Measurements from ENCODE around the gene S100A4. TPM values are rescaled to one million over a fixed set of nuclear protein-coding genes. Genes with fewer than 3 reads are reported as not detected.

The S100A4 gene
- total RNA-seq, 1 experiment from 2014 or later: 22.7 TPM

DNA sequence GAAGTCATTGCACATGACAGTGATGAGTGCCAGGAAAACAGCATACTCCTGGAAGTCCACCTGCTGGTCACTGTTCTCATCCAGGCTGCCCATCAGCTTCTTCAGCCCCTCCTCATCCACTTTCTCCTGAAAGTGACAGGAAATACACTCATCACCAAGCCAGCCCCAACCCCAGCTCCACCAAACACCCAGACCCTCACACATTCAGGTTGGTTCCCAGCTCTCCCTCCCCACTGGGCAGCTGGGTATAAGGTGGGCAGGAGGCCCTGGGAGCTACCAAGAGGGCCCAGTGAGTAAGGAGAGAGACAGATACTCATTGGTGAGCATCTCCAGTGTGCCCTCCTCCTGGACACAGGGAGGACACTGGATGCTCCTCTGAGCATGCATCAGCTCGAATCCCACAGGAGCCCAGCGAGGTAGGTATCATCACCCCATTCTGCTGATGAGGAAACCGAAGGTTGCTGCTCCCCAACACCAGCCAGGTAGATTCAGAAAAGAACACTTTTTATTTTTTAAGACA, 15.9 kb upstream of the S100A4 start:
- Mint-ChIP-seq H3K4me1 (peaks cover 9% of the 10 kb centered on the region), H3K36me3 (no peaks in the 10 kb centered on the region), H3K27ac (no peak overlapping the region), H3K27me3 (ENCODE audit: low read depth) (no peaks in the 10 kb centered on the region; the same call in 1 of the 2 replicates), H3K4me3 (no peak overlapping the region), H3K9me3 (no peaks in the 10 kb centered on the region)
- DNase-seq (ENCODE audit: low spot score) (no peak), ATAC-seq (no peak)
- TF ChIP-seq ZNF263 (CRISPR knock-in tag; IDR thresholded peaks at IDR 0.05; ENCODE audit: low read depth): no peak
- TF ChIP-seq ZNF138 (CRISPR knock-in tag; conservative IDR thresholded peaks at IDR 0.05): no peak
- TF ChIP-seq CBFB (CRISPR knock-in tag; IDR thresholded peaks at IDR 0.05; ENCODE audit: low read depth): no peak
- TF ChIP-seq STAT6 (CRISPR knock-in tag; conservative IDR thresholded peaks at IDR 0.05; ENCODE audit: low read depth): no peak
- no peak for TF ChIP-seq ARID4B (CRISPR knock-in tag; IDR thresholded peaks at IDR 0.05; ENCODE audit: borderline replicate concordance)
- TF ChIP-seq TEAD4 (CRISPR knock-in tag; IDR thresholded peaks at IDR 0.05): no peak
- TF ChIP-seq SP1 (CRISPR knock-in tag; conservative IDR thresholded peaks at IDR 0.05): no peak
- TF ChIP-seq, protein P1, sequence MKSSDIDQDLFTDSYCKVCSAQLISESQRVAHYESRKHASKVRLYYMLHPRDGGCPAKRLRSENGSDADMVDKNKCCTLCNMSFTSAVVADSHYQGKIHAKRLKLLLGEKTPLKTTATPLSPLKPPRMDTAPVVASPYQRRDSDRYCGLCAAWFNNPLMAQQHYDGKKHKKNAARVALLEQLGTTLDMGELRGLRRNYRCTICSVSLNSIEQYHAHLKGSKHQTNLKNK (CRISPR knock-in tag; IDR thresholded peaks at IDR 0.05): no peak
- TF ChIP-seq JUN (CRISPR knock-in tag; IDR thresholded peaks at IDR 0.05): no peak
- ChIA-PET POLR2A (no interaction called here), CTCF (interaction anchor here (0.7 to 3.9 kb wide), 8 partner anchors 9 to 208 kb away, joined by 3 to 28 read pairs (median 6); partner anchors contain the start of genes S100A1, S100A13 and S100A6)

GRCh38 chr1:153560771-153561465, 15.3 kb upstream of the S100A4 start:
- H3K27ac Mint-ChIP-seq: no peak overlapping the region
- H3K4me3 Mint-ChIP-seq: no peak overlapping the region
- H3K27me3 Mint-ChIP-seq (ENCODE audit: low read depth): no peaks in the 10 kb centered on the region; the same call in 1 of the 2 replicates
- ChIA-PET POLR2A (no interaction called here), CTCF (interaction anchor here (0.7 to 3.9 kb wide), 10 partner anchors 9 to 207 kb away, joined by 3 to 28 read pairs (median 5); partner anchors contain the start of genes S100A1, S100A13 and S100A6)
- peaks cover 5% of the 10 kb centered on the region for H3K4me1 Mint-ChIP-seq
- DNase-seq (ENCODE audit: low spot score) (no peak), ATAC-seq (no peak)
- H3K9me3 Mint-ChIP-seq: no peaks in the 10 kb centered on the region
- no peaks in the 10 kb centered on the region for H3K36me3 Mint-ChIP-seq
- TF ChIP-seq SOX15 (CRISPR knock-in tag; IDR thresholded peaks at IDR 0.05): no peak
- TF ChIP-seq, protein P2, sequence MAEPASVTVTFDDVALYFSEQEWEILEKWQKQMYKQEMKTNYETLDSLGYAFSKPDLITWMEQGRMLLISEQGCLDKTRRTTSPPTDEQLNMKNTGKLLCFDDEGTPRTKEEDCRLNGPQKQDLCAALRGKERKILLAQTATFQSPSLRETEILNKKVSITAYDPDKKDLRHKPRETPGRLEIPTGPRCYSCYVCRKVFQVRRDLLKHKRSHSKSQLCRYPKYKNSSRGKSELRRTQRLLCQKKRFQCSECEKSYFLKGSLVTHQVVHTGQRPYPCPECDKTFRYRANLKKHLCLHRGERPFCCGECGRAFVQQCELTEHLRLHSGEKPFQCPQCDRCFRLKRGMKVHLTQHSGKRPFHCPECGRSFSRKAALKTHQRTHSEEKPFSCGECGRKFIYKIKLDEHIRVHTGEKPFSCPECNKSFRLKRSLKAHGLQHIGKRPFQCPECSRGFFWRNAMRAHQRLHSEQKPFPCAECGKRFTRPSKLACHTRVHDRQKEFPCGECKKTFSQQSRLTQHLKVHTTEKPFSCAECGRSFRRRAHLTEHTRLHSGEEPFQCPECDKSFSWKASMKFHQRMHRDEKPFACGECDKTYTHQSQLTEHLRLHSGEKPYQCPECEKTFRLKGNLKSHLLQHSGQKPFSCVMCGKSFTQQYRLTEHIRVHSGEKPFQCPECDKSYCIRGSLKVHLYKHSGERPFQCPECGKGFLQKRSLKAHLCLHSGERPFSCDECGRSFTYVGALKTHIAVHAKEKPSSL (CRISPR knock-in tag; conservative IDR thresholded peaks at IDR 0.05): no peak
- TF ChIP-seq MYBL2 (CRISPR knock-in tag; IDR thresholded peaks at IDR 0.05): no peak
- TF ChIP-seq E2F1 (CRISPR knock-in tag; IDR thresholded peaks at IDR 0.05): no peak
- TF ChIP-seq, protein P3, sequence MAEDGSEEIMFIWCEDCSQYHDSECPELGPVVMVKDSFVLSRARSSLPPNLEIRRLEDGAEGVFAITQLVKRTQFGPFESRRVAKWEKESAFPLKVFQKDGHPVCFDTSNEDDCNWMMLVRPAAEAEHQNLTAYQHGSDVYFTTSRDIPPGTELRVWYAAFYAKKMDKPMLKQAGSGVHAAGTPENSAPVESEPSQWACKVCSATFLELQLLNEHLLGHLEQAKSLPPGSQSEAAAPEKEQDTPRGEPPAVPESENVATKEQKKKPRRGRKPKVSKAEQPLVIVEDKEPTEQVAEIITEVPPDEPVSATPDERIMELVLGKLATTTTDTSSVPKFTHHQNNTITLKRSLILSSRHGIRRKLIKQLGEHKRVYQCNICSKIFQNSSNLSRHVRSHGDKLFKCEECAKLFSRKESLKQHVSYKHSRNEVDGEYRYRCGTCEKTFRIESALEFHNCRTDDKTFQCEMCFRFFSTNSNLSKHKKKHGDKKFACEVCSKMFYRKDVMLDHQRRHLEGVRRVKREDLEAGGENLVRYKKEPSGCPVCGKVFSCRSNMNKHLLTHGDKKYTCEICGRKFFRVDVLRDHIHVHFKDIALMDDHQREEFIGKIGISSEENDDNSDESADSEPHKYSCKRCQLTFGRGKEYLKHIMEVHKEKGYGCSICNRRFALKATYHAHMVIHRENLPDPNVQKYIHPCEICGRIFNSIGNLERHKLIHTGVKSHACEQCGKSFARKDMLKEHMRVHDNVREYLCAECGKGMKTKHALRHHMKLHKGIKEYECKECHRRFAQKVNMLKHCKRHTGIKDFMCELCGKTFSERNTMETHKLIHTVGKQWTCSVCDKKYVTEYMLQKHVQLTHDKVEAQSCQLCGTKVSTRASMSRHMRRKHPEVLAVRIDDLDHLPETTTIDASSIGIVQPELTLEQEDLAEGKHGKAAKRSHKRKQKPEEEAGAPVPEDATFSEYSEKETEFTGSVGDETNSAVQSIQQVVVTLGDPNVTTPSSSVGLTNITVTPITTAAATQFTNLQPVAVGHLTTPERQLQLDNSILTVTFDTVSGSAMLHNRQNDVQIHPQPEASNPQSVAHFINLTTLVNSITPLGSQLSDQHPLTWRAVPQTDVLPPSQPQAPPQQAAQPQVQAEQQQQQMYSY (CRISPR knock-in tag; IDR thresholded peaks at IDR 0.05): no peak
- no peak for TF ChIP-seq IRF2 (CRISPR knock-in tag; IDR thresholded peaks at IDR 0.05; ENCODE audit: borderline replicate concordance, low read depth)
- no peak for TF ChIP-seq USF2 (CRISPR knock-in tag; IDR thresholded peaks at IDR 0.05)
- no peak for TF ChIP-seq IRF1 (CRISPR knock-in tag; IDR thresholded peaks at IDR 0.05)

Measured in WTC11 (cell line).